CD4-positive, alpha-beta T cell (primary cell): ENCODE measurements around the gene ZNF425. TPM values are rescaled to one million over a fixed set of nuclear protein-coding genes. Genes with fewer than 3 reads are reported as not detected.
"Not testable (repeated sequence)": the region's sequence is repeated elsewhere in the genome, so short reads cannot be mapped to it uniquely, and the experiment has no call there.

Source experiments
- ATAC-seq: fragments of 200-7000 bp; cut with Tn5 transposase; one replicate; pipeline ENCODE4 v1.10.0; 2022; ENCODE audit warnings: mild to moderate bottlenecking; ENCODE audit not compliant: poor library complexity
- CTCF ChIA-PET: fragments of 350-600 bp; sonication (Branson Sonifier 250); formaldehyde crosslinking; loops from one replicate; lab custom pipeline; 2021; ENCODE audit warnings: antibody characterized with exemption, inconsistent platforms; lab: Charles Lee
- POLR2A ChIA-PET: fragments of 350-600 bp; sonication (Branson Sonifier 250); formaldehyde crosslinking; loops from one replicate; lab custom pipeline; 2021; ENCODE audit warnings: antibody characterized with exemption, inconsistent platforms; lab: Charles Lee
- DNase-seq, 14 experiments: peaks; one replicate each; pipeline ENCODE4 v3.0.0-alpha.2; 2013 to 2020; ENCODE audit warnings: mixed read lengths in 2 of 14
- H3K27ac ChIP-seq, 2 donors: one replicate each; pipeline versions ENCODE4 v1.5.1 to v1.7.0; 2013; ENCODE audit warnings: low read length in 2 of 2, low read depth in 1 of 2, mild to moderate bottlenecking in 1 of 2
- H3K27me3 ChIP-seq, 2 experiments: 1 replicate in 1 of 2; 2 replicates in 1 of 2; pipeline versions ENCODE4 v1.6.1 to v1.7.0; 2013; ENCODE audit warnings: low read length in 2 of 2, control low read depth in 1 of 2, mild to moderate bottlenecking in 1 of 2, moderate library complexity in 1 of 2; ENCODE audit not compliant: insufficient read depth in 2 of 2, control insufficient read depth in 1 of 2
- H3K36me3 ChIP-seq: one replicate; pipeline ENCODE4 v1.6.1; 2013; ENCODE audit warnings: low read length, control low read depth; ENCODE audit not compliant: insufficient read depth
- H3K4me1 ChIP-seq: one replicate; pipeline ENCODE4 v1.6.1; 2013; ENCODE audit warnings: low read length, control low read depth; ENCODE audit not compliant: insufficient read depth
- H3K4me3 ChIP-seq: one replicate; pipeline ENCODE4 v1.5.1; 2013; ENCODE audit warnings: mild to moderate bottlenecking, low read length, moderate library complexity
- H3K9me3 ChIP-seq, 2 experiments: 1 replicate in 1 of 2; 2 replicates in 1 of 2; pipeline versions ENCODE4 v1.6.1 to v1.7.0; 2013; ENCODE audit warnings: low read length in 2 of 2, mild to moderate bottlenecking in 2 of 2, control low read depth in 1 of 2, moderate library complexity in 1 of 2; ENCODE audit not compliant: control insufficient read depth in 1 of 2, insufficient read depth in 1 of 2
- H3K27ac Mint-ChIP-seq: one replicate; pipeline ENCODE4 v1.8.0; 2020; ENCODE audit warnings: mixed read lengths
- H3K27me3 Mint-ChIP-seq: one replicate; pipeline ENCODE4 v1.8.0; 2021; ENCODE audit warnings: mixed read lengths
- H3K36me3 Mint-ChIP-seq: one replicate; pipeline ENCODE4 v1.8.0; 2021; ENCODE audit warnings: low read depth, mixed read lengths
- H3K4me1 Mint-ChIP-seq: one replicate; pipeline ENCODE4 v1.8.0; 2021; ENCODE audit warnings: low read depth, mixed read lengths
- H3K4me3 Mint-ChIP-seq: one replicate; pipeline ENCODE4 v1.8.0; 2020; ENCODE audit warnings: mild to moderate bottlenecking, mixed read lengths
- H3K9me3 Mint-ChIP-seq: one replicate; pipeline ENCODE4 v1.8.0; 2020; ENCODE audit warnings: mixed read lengths
- CTCF ChIP-seq: fragments of 200-600 bp; IDR thresholded peaks from one replicate; pipeline ENCODE4 v1.8.0; 2022; ENCODE audit warnings: antibody characterized with exemption, mild to moderate bottlenecking
- intact Hi-C, 2 experiments: fragments of 100-400 bp; cut with DNase I in 1 of 2; cut with micrococcal nuclease in 1 of 2; formaldehyde crosslinking; loops; one replicate each; pipeline versions ENCODE4 v1.15.1 to v1.9.0; 2023 to 2025; cut with DNase I, micrococcal nuclease
- total RNA-seq, 174 experiments: library from RNA in 2 of 174; stranded (reverse) in 2 of 174; gene quantifications; one replicate each; pipeline ENCODE4 v1.2.3 and lab custom pipeline; 2021 to 2026

ZNF425 gene
- total RNA-seq, 2 experiments from 2014 or later, result 0.22 to 0.39 TPM

GRCh38 chr7:149145031-149145845 is 19.1 kb upstream of the ZNF425 start:
- Mint-ChIP-seq H3K4me1 (peaks cover 41% of the 10 kb centered on the region), H3K27ac (peak overlapping the region; percentile 85), H3K27me3 (no peaks in the 10 kb centered on the region), H3K36me3 (peaks cover 15% of the 10 kb centered on the region), H3K4me3 (peak overlapping the region; percentile 87), H3K9me3 (no peaks in the 10 kb centered on the region)
- intact Hi-C loops, result loop anchor here in 1 of 2 experiments (5.0 to 10.0 kb wide), 5 partner anchors 117 to 570 kb away; partner anchors contain the start of genes PDIA4 and ZNF783
- no peak for TF ChIP-seq CTCF
- Histone ChIP-seq H3K36me3 (no peaks in the 10 kb centered on the region), H3K27ac (no peak overlapping the region), H3K4me3 (no peak overlapping the region), H3K27me3 (no peaks in the 10 kb centered on the region), H3K9me3 (no peaks in the 10 kb centered on the region), H3K4me1 (peaks cover 44% of the 10 kb centered on the region)
- ChIA-PET CTCF (interaction anchor here (1.0 to 3.5 kb wide), 2 partner anchors 18 to 117 kb away, joined by 3 to 67 read pairs; partner anchors contain the start of genes ZNF425 and ZNF783), POLR2A (interaction anchor here (0.8 to 4.1 kb wide), 3 partner anchors 19 to 1939 kb away, joined by 3 to 108 read pairs (median 19); partner anchors contain the start of genes PDIA4 and ZNF425)
- DNase-seq (no peak), ATAC-seq (no peak)

- not testable (repeated sequence) for H3K9me3 ChIP-seq, H3K36me3 ChIP-seq, H3K27ac Mint-ChIP-seq, H3K4me3 ChIP-seq, H3K9me3 Mint-ChIP-seq, H3K4me3 Mint-ChIP-seq, DNase-seq, H3K27me3 ChIP-seq, H3K27ac ChIP-seq, ATAC-seq, H3K27me3 Mint-ChIP-seq
- Mint-ChIP-seq H3K36me3 (peaks cover 11% of the 10 kb centered on the region), H3K4me1 (peaks cover 35% of the 10 kb centered on the region)
- peaks cover 41% of the 10 kb centered on the region for H3K4me1 ChIP-seq
- CTCF ChIA-PET, result interaction anchor here (3.5 kb wide), 1 partner anchor 17 kb away, joined by 67 read pairs; the partner anchor contains the start of gene ZNF425
- POLR2A ChIA-PET, result interaction anchor here (1.3 kb wide), 1 partner anchor 18 kb away, joined by 3 read pairs; no protein-coding TSS in a partner anchor
- intact Hi-C loops, result loop anchor here in 1 of 2 experiments (10.0 kb wide), 1 partner anchor 570 kb away; a partner anchor contains a TSS
Measured at GRCh38 chr7:149144436-149144922, 18.4 kb upstream of the ZNF425 start.

GRCh38 chr7:149141893-149142292 is 15.8 kb upstream of the ZNF425 start:
- DNase-seq, result no peak
- ChIA-PET CTCF (interaction anchor here (0.7 kb wide), 1 partner anchor 90 kb away, joined by 3 read pairs; no protein-coding TSS in a partner anchor), POLR2A (no interaction called here)
- Mint-ChIP-seq H3K36me3 (peaks cover 3% of the 10 kb centered on the region), H3K27me3 (no peaks in the 10 kb centered on the region), H3K4me3 (no peak overlapping the region), H3K27ac (no peak overlapping the region), H3K4me1 (peaks cover 25% of the 10 kb centered on the region), H3K9me3 (no peaks in the 10 kb centered on the region)
- no peaks in the 10 kb centered on the region for H3K27me3 ChIP-seq
- ATAC-seq, result no peak
- H3K4me1 ChIP-seq, result peaks cover 21% of the 10 kb centered on the region
- intact Hi-C loops, result loop anchor here in 1 of 2 experiments (10.0 kb wide), 1 partner anchor 573 kb away; a partner anchor contains a TSS
- no peak overlapping the region for H3K4me3 ChIP-seq
- H3K36me3 ChIP-seq, result no peaks in the 10 kb centered on the region
- no peak overlapping the region for H3K27ac ChIP-seq
- TF ChIP-seq CTCF, result no peak
- no peaks in the 10 kb centered on the region for H3K9me3 ChIP-seq
